OCI-M2 (cell line): ENCODE data around the gene USP22.

Source experiments
- DNase-seq: peaks from one replicate; lab custom pipeline; 2025; ENCODE audit not compliant: unreplicated experiment; lab: John Stamatoyannopoulos, UW

USP22 gene

DNA sequence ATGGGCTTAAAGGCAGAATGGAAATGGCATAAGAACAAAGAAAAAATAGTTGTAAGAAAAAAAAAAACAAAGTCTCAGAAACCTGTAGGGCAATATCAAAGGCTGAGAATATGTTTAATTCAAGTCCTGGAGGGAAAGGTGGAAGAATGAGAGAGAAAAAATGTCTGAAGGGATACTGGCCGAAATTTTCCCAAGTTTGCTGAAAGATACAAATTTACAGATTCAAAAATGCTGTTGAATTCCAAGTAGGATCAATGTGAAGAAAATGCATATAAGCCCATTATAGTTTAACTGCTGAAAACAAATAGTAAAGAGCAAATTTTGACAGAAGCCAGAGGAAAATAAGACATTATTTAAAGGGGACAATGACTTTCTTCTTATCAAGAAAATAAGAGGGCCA, 6.6 kb upstream of the USP22 start:
- no peak for DNase-seq

DNA sequence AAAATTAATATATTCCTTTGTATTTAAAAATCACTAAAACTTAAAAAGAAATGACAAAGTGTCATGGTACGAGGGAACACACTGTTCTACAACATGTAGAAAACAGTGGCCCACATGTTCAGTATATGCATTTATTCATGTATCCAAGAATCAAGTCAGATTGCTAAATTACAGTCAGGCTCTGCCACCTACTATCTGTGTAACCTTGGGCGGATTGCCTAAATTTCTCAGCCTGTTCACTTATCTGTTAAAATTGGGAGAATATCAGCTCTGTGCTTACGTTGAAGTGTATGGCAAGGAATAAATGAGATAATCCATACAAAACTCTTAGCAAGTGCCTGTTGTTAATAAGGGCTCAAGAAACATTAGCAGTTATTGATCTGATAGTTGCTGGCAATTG, 3.4 kb upstream of the USP22 start:
- DNase-seq, result no peak

DNA sequence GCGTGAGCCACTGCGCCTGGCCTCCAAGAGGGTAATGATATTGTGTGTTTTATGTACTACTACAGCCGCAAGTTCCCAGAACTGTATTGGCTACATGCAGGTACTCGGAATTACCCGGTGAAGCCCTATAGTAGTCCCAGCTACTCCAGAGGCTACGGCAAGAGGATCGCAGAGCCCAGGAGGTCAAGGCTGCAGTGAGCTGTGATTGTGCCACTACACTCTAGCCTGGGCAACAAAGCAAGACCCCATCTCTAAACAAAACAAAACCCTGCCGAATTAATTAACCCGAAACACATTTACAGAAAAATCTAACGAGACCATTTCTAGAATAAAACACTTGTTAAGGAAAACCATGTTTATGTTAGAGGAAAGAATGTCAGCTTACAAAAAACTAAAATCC, 2.2 kb upstream of the USP22 start:
- no peak for DNase-seq

DNA sequence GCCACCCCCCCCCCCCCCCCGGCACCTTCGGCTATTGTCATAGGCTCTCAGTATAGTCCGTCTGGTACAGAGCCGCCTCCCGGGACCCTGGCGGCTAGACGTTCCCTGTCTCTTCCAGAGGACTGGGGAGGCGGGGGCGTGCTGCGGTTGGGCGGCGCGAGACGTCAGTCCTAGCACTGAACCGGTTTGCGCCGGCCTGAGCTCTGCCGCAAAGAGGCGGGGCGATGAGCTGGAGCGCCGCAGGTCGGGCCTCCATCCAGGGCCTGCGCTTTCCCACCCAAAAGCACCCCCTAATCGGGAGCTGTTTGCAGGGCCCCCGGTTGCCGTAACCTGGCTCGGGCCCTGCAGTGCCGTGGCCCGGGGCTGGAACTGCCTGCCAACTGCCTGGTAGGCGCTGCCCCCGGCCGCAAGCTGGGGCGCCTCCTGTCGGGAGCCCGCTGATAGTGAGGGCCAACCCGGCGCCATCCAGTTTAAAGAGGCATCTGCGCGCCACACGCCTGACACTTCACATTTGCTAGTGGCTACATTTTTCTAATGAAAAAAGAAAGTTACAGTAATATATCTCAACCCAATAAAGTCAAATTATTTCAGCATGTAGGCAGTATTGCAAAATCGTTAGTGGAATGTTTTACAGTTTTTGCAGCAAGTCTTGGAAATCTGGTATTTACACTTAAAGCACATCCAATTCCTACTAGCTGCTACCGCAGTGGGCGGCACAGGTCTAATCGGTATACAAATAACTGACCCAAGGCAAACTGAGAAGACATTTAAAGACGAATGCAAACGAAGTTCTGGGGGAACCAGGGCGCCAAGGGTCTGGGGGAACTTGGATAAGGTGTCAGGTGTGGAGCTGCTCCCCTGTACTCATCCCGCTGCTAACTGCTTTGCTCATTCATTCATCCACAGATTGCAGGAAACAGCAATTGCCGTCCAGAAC, 753 bp upstream of the USP22 start:
- DNase-seq, result peak; percentile 85

DNA sequence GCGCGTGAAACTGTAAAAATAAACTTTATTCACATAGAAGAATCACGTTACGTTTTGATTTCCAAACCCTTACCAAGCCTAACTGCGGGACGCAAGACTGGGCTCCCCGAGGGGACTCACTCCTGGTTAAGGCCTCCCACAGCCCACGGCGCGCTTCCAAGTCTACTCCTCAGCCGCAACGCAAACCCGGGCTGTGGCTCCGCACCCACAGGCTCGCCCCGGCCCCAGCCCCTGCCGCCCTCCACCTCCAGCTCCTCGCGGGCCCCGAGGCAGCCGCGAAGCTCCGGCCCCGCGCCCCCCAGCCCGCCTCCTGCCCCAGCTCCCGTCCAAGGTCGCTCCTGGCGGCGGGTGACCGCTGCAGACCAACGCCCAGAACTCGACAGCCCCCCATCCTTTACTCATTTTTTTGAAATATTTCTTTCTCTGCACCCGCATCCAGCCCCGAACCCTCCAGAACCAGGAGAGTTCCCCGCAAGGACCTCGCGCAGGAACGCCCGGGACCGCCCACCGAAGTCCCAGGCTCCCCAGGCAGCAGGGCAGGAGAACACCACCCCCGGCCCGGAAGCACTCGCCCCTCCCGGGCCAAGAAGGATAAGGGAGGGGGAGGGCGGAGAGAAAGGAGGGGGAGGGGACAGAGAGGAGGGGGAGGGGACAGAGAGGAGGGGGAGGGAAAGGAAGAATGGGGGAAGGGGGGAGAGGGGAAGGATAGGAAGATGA, 912 bp downstream of the USP22 start:
- DNase-seq, result no peak

DNA sequence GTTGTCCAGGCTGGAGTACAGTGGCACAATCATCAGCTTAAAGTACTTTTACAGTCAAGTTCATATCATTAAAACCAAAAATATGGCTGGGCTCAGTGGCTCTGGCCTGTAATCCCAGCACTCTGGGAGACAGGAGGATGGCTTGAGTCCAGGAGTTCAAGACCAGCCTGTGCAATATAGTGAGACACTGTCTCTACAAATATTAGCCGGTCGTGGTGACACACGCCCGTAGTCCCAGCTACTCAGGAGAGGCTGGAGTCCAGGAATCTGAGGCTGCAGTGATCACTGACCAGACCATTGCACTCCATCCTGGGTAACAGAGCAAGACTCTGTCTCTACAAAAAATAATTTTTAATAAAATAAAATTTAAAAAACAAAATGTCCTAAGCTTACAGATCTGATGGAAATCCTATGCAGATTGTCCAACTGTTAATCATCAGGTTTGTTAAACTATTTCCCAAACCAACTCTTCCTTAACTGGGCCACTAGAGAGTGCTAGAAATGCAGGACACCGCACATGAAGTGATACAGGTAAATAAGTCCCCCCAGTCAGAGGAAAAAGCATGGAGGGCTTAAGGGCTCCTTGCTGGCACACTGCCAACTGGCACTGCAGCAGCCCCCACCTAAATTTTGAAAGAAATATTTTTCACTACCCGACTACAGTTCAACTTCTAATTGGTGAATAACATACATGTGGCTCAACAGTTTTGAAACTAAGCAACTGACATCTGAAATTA, 2.8 kb downstream of the USP22 start:
- DNase-seq, result no peak

DNA sequence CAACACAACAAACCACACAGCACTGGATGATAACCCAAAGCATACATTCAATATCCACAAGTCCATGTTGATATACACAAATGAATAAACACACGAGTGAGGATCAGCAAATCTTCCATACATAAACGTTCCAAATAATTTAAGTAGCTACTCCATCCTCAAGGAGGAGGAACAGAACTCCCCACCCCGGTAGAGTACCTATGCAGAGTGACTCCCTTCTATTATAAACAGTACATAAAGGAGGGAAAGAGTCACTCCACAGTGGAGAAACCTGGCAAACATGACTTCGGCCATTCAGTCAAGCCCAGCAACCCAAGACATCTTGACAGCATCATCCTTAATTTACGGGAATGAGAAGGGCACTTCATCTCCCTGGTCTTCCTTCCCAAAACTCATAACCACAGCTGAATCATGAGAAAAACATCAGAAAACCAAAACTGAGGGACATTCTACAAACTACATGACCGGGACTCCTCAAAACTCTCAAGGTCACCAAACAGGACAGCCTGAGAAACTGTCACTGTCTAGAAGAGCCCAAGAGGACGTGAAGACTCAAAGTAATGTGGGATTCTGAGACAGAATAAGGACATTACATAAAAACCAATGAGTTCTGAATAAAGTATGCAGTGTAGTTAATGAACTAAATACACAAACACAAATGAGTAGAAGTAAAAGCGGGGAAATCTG, 5.6 kb downstream of the USP22 start:
- DNase-seq, result no peak

DNA sequence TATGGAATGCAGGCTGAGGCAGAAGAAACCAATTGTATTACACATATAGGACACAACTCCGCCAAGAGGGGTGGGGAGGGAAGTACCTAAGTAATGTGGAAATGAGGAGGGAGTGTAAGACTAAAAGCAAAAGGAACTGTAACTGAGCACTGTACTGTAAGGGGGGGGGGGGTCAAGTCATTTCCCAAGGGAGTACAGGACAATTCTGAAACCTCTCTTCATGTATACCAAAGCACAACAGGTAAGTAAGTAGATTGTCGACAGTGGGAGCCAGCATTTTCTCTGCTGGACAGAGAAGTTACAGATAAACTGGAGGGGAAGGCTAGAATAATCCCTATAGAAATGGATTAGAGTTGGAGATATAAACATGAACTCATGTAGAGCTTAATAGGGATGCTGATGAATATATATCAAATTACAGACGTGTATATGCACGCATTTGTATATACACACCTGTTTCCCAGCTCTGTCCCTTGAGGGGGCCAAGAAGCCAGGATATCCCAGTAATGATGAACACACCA, 6.4 kb downstream of the USP22 start:
- DNase-seq, result no peak

DNA sequence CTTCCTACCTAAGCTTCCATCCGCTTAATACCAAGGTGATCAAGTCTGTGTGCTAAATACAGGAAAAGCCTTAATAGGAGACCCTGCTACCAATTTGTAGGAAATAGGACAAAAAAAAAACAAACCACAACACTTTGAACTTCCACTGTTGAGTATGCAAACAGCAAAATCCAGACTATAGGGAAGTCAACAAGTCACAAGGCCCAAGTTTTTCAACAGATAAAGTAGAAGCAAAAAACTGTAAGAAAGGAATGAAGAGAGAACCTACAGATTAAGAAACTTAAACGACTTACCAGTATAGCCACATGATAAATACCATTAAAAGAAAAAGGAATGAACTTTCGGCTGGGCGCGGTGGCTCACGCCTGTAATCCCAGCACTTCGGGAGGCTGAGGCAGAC, 7.4 kb downstream of the USP22 start:
- no peak for DNase-seq

DNA sequence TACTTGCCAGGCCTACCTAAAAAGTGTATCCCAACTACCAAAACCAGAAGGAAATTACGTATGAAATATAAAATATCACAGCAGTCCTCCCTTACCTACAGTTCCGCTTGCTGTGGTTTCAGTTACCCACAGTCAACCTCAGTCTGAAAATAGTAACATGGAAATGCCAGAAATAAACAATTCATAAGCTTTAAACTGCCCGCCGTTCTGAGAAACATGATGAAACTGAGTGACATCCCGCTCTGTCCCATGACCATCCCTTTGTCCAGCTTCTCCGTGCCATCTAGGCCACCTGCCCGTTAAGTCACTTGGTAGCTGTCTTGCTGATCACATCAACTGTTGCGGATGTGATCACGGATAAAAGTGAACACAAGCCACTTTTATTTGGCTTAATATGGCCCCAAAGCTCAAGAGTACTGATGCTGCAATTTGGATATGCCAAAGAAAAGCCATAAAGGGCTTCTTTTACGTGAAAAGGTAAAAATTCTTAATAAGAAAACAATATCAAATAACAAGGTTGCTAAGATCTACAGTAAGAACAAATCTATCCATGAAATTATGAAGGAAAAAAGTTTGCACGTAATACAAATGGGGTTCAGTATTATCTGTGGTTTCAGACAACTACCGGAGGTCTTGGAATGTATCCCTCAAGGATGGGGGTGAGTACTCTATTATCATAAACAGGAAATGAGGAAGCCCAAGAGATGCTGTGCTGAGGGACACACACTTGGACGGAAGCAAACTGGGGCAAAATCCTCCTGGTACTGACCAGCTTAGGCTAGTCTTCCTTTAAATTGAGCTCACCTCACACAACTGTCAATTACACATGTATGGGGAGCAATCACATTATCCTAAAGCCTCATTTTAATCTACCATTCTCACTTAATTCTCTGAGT, 8.2 kb downstream of the USP22 start:
- no peak for DNase-seq

DNA sequence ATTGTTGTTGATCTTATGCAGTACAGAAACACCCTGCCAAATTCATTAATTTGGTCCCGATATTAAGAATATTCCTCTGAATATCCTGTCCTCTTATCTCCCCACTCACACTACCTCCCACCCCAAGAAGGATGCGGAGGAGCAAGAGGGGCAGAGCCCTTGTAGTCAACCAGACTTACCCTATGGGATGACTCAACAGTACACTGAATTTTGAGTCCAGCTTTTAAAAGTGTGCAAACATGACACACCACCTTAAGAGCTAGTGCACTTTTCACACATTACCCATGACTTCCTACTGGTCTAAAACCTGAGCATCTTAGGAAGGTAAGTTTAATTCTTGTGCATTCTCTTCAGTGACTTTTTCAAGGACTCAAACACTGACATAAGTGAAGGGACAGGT, 9.5 kb downstream of the USP22 start:
- no peak for DNase-seq

DNA sequence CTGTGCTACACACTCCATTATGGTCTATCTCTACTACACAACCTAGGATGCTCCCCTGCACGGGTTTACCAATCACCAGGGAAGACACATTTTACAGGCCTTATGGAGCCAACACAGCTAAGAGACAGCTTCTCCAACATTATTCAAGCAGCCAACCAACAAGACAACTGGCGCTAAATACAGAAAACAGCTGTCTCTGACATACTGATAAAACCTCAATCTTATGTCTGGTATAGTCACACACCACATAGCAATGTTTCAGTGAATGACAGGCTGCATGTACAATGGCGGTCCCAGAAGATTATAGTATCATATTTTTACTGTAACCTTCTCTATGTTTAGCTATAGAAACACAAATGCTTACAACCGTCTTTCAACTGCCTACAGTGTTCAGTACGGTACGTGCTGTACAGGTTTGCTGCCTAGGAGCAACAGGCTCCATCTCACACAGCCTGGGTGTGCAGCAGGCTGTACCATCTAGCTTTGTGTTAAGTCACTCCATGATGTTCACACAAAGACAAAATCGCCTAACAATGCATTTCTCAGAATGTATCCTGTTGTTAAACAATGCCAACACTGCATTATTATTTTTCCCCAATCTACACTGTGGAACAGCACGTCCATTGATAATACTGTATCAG, 10.9 kb downstream of the USP22 start:
- no peak for DNase-seq

DNA sequence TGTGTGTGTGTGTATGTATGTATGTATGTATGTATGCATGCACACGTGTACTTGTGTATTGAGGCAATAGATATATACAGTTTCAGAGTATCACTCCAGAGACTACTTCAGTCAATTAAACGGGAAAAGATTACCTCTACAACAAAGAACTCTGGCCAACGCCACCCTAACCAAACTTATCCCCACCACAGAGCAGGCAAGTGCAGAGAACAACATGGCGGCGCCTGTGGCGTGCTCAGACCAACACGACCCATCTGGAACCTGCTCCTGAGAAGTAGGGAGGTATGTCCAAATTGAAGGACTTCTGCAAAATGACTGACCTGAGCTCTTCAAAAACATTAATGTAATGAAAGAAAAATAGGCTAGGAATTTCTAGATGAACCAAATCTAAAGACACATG, 12.4 kb downstream of the USP22 start:
- DNase-seq, result no peak

DNA sequence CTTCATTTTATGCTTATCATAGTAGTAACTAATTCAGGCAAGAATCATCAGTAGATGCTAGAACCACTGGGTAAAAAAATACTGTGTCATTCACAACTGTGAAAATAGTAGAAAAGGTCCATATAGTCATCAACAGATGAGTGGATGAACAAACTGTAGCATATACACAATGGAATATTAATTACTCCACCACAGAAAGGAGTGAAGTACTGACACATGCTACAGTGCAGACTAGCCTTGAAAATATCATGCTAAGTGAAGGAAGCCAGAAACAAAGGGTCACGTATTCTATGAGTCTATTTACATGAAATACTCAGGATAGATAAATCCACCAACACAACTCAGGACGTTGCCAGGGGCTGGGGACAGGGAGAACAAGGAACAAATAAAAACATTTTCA, 13.3 kb downstream of the USP22 start:
- DNase-seq, result no peak

DNA sequence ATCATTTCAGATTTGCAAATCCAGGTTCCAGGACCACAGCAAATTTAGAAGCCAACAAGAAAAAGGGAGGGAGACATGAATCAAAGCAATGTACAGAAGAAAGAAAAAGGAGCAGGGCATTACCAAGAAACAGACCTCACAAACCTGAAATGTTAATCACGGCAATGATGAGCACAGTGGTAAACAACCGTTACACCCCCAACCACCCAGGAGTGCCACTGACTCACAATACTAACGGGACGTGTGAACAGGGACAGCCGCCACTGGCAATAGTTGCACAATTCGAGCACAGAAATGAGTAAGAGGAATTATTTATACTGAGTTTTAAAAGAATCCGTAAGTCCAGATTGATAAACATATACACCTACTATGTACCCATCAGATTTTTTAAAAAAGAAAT, 13.8 kb downstream of the USP22 start:
- no peak for DNase-seq

DNA sequence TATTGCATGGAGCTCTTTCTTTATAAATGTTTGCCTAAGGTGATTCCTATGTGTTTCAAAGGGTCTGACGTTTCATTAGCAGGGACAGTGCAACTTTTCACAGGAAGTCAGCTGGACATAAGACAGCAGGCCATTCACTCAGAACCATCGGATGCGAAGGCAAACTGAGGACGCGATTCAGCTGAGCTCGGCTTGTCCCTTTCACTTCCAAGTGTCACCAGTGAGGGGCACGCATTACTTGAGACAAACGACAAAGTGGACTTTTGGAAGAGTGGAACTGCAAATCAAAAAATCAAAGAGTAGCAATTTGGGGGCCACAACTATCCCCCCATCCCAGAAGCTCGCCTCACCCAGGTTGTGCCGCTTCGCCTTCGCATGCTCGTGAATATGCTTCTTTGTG, 14.6 kb downstream of the USP22 start:
- DNase-seq, result no peak

DNA sequence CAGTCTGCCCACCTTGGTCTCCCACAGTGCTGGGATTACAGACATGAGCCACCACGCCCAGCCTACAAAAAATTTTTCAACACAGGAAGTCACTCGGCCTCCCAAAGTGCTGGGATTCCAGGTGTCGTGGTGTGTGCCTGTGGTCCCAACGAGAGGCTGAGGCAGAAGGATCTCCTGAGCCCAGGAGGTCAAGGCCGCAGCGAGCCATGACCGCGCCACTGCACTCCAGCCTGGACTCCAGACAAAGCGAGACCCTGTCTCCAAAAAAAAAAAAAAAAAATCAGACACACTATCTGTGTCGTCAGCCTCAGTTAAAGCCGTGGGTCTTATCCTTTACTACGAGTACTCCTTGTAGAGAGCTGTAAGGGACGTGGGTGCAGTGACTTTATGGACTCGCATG, 15.8 kb downstream of the USP22 start:
- no peak for DNase-seq

DNA sequence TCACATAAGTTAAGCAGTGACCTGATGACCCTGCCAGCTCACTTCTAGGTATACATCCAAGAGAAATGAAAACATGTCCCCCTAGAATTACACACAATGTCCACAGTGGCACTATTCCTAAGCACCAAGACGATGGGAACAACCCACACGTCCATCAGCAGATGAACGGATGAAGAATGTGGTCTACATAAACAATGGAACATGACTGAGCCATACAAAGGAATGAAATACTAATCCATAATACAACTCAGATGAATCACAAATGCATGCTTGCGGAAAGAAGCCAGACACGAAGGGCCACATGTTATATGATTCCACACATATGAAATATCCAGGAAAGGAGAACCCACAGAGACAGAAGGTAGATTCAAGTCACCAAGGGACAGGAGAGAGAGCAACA, 17.4 kb downstream of the USP22 start:
- DNase-seq, result no peak

DNA sequence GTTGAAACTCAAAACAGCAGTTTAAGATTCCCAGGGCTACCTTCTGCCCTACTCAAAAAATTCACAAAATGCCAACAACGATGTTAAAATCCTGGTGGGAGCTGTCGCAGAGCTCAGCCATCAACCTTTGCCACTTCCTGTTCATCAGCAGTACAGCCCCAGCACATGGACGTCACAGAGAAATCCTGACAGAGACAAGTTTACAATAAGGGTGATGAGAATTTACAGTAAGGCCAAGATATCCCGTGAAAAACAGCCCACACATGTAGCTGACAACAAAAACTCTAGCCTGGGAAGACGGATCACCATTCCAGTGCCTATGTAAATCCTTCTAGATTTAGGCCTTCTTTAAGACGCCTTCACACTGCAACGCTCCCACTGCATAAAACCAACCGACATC, 18.8 kb downstream of the USP22 start:
- DNase-seq, result no peak
